Measurements from ENCODE around the gene UXS1. TPM values are rescaled to one million over a fixed set of nuclear protein-coding genes. Genes with fewer than 3 reads are reported as not detected.

The UXS1 gene
- total and polyA plus RNA-seq, 9 of the 15 experiments (the other 6 are each of a cell fraction or from before 2014, with no cell fraction given), result 5.8 to 25.8 (median 15.0) TPM

DNA sequence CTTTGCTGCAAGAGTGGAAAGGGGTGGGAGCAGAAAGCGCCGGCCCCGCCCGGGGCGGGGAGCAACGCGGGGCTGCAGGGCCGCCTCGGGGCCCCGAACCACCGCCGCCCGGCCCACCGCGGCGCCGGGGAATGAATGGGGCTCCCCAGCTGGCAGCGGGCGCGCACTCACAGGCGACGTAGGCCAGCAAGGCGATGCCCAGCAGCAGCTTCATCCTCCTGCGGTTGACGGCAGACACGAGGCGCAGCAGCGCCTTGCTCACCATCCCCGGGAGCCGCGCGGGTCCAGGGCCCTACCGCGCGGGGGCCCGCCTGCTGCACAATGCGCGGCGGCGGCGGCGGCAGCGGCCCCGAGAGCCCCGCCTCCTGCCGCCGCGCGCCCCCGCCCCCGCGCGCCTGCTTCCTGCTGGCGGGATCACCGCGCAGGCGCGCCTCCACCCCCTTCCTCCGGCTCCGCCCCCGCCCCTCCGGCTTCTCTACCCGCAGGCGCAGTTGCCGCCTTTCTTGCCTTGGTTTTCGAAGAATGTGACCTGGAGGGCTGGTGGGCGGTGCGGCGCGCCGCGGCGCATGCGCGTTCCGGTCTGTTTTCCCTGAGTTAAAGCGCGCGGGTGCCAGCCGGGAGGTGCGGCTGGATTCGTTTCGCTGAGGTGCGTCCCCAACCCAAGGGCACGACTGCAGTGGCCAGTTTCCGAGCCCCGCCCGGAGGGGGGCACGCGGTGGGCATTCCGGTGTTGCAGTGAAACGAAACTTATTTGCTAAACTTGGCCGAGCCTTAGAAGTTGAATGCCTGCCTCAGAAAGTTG, at the start of gene UXS1 (continued):
- TF ChIP-seq RBBP5 (IDR thresholded peaks at IDR 0.05; ENCODE audit: borderline replicate concordance, insufficient read depth, low read length, poor library complexity, severe bottlenecking), result peak; percentile 79
- TF ChIP-seq BMI1 (IDR thresholded peaks at IDR 0.05; ENCODE audit: low read length), result no peak
- no peak for TF ChIP-seq ADNP (tag; IDR thresholded peaks at IDR 0.05)
- TF ChIP-seq, protein P1, sequence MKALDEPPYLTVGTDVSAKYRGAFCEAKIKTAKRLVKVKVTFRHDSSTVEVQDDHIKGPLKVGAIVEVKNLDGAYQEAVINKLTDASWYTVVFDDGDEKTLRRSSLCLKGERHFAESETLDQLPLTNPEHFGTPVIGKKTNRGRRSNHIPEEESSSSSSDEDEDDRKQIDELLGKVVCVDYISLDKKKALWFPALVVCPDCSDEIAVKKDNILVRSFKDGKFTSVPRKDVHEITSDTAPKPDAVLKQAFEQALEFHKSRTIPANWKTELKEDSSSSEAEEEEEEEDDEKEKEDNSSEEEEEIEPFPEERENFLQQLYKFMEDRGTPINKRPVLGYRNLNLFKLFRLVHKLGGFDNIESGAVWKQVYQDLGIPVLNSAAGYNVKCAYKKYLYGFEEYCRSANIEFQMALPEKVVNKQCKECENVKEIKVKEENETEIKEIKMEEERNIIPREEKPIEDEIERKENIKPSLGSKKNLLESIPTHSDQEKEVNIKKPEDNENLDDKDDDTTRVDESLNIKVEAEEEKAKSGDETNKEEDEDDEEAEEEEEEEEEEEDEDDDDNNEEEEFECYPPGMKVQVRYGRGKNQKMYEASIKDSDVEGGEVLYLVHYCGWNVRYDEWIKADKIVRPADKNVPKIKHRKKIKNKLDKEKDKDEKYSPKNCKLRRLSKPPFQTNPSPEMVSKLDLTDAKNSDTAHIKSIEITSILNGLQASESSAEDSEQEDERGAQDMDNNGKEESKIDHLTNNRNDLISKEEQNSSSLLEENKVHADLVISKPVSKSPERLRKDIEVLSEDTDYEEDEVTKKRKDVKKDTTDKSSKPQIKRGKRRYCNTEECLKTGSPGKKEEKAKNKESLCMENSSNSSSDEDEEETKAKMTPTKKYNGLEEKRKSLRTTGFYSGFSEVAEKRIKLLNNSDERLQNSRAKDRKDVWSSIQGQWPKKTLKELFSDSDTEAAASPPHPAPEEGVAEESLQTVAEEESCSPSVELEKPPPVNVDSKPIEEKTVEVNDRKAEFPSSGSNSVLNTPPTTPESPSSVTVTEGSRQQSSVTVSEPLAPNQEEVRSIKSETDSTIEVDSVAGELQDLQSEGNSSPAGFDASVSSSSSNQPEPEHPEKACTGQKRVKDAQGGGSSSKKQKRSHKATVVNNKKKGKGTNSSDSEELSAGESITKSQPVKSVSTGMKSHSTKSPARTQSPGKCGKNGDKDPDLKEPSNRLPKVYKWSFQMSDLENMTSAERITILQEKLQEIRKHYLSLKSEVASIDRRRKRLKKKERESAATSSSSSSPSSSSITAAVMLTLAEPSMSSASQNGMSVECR (CRISPR knock-in tag; IDR thresholded peaks at IDR 0.05), result peak; percentile 27; the same call in 1 of the 2 replicates
- TF ChIP-seq, protein P2, sequence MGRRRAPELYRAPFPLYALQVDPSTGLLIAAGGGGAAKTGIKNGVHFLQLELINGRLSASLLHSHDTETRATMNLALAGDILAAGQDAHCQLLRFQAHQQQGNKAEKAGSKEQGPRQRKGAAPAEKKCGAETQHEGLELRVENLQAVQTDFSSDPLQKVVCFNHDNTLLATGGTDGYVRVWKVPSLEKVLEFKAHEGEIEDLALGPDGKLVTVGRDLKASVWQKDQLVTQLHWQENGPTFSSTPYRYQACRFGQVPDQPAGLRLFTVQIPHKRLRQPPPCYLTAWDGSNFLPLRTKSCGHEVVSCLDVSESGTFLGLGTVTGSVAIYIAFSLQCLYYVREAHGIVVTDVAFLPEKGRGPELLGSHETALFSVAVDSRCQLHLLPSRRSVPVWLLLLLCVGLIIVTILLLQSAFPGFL (CRISPR knock-in tag; IDR thresholded peaks at IDR 0.05), result no peak
- TF ChIP-seq MLLT1 (IDR thresholded peaks at IDR 0.05), result no peak
- no peak for TF ChIP-seq TAF15 (IDR thresholded peaks at IDR 0.05; ENCODE audit: low read depth, low read length)
- TF ChIP-seq HEY1 (CRISPR knock-in tag; IDR thresholded peaks at IDR 0.05; ENCODE audit: borderline replicate concordance), result no peak
- TF ChIP-seq IRF9 (tag; IDR thresholded peaks at IDR 0.05), result no peak
- TF ChIP-seq MAX (CRISPR knock-in tag; IDR thresholded peaks at IDR 0.05), result no peak
- no peak for TF ChIP-seq BCOR (IDR thresholded peaks at IDR 0.05)
- TF ChIP-seq ZKSCAN1 (IDR thresholded peaks at IDR 0.05; ENCODE audit: low read depth, low read length), result no peak
- TF ChIP-seq GABPA (tag; conservative IDR thresholded peaks at IDR 0.05; ENCODE audit: low read depth), result 0 out of 2 replicates have a peak, but pooled peaks have one; percentile 30
- no peak for TF ChIP-seq ZNF57 (CRISPR knock-in tag; IDR thresholded peaks at IDR 0.05)
- TF ChIP-seq SP1 (CRISPR knock-in tag; IDR thresholded peaks at IDR 0.05), result no peak
- no peak for TF ChIP-seq ZSCAN29 (IDR thresholded peaks at IDR 0.05)
- no peak for TF ChIP-seq ZNF347 (CRISPR knock-in tag; IDR thresholded peaks at IDR 0.05; ENCODE audit: low read depth)
- peak; percentile 74 for TF ChIP-seq CXXC5 (CRISPR knock-in tag; IDR thresholded peaks at IDR 0.05)
- no peak for TF ChIP-seq ZNF311 (CRISPR knock-in tag; IDR thresholded peaks at IDR 0.05)

All from K562 (cell line).